ENCODE measurements around the gene ITCH. TPM values are rescaled to one million over a fixed set of nuclear protein-coding genes. Genes with fewer than 3 reads are reported as not detected.

The ITCH gene
- total RNA-seq, 1 experiment from 2014 or later, result 68.3 TPM

DNA sequence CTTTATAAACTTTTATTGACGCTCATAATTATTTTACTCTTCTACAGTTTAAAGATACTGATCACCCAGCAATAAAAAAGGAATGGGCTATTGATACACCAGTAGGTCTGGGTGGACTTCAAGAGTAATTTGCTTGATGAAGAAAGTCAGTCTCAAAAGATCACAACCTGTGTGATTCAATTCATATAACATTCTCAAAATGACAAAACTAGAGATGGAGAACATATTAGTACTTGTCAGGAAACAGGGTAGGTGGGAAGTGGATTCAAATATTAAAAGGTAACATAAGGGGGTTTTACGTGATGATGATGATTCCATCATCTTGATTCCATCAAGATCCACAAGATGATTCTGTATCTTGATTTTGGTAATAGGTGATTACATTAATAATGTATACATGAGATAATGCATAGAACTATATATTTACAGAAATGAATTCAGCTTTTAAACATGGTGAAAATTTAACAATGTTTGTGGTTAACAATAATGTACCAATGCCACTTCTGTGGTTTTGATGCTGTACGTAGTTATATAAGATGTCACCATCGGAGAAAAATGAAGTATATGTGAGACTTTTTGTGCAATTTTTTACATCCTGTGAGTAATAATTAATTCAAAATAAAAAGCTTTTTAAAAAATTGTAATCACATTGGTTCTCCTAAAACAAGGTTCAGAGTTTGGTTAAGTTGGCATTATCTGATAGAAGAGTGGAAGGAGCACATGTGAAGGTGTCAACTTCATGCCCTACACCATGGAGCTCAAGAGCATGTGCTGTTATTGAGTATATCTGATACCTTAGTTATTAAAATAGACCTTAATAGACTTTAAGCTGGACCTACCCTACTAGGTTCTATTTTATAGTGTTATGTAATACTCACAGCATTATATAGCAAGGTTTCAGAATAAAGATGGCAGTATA is 86.9 kb downstream of the ITCH start:
- ChIA-PET POLR2A (interaction anchor here (0.6 to 1.9 kb wide), 8 partner anchors 10 to 147 kb away, joined by 3 to 10 read pairs (median 4); partner anchors contain the start of gene DYNLRB1), CTCF (interaction anchor here (0.6 to 2.0 kb wide), 5 partner anchors 19 to 138 kb away, joined by 3 to 15 read pairs (median 3); no protein-coding TSS in a partner anchor)
- DNase-seq (ENCODE audit: unreplicated experiment), result no peak
- no TSS peak for BruUV-seq (replicated peaks)
- H3K27me3 Mint-ChIP-seq (ENCODE audit: insufficient read depth, unreplicated experiment), result no peaks in the 10 kb centered on the region
- no peaks in the 10 kb centered on the region for H3K9me3 Mint-ChIP-seq (ENCODE audit: unreplicated experiment)
- no peak overlapping the region for H3K27ac Mint-ChIP-seq (ENCODE audit: low read depth, unreplicated experiment)
- TF ChIP-seq, protein P1, sequence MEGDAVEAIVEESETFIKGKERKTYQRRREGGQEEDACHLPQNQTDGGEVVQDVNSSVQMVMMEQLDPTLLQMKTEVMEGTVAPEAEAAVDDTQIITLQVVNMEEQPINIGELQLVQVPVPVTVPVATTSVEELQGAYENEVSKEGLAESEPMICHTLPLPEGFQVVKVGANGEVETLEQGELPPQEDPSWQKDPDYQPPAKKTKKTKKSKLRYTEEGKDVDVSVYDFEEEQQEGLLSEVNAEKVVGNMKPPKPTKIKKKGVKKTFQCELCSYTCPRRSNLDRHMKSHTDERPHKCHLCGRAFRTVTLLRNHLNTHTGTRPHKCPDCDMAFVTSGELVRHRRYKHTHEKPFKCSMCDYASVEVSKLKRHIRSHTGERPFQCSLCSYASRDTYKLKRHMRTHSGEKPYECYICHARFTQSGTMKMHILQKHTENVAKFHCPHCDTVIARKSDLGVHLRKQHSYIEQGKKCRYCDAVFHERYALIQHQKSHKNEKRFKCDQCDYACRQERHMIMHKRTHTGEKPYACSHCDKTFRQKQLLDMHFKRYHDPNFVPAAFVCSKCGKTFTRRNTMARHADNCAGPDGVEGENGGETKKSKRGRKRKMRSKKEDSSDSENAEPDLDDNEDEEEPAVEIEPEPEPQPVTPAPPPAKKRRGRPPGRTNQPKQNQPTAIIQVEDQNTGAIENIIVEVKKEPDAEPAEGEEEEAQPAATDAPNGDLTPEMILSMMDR (IDR thresholded peaks at IDR 0.05; ENCODE audit: unreplicated experiment), result no peak
- H3K4me1 Mint-ChIP-seq (ENCODE audit: insufficient read depth, unreplicated experiment), result no peaks in the 10 kb centered on the region
- intact Hi-C loops (cut with micrococcal nuclease), result no loop called here
- no peak overlapping the region for H3K4me3 Mint-ChIP-seq (ENCODE audit: unreplicated experiment)
- peaks cover 88% of the 10 kb centered on the region for H3K36me3 Mint-ChIP-seq (ENCODE audit: insufficient read depth, unreplicated experiment)

DNA sequence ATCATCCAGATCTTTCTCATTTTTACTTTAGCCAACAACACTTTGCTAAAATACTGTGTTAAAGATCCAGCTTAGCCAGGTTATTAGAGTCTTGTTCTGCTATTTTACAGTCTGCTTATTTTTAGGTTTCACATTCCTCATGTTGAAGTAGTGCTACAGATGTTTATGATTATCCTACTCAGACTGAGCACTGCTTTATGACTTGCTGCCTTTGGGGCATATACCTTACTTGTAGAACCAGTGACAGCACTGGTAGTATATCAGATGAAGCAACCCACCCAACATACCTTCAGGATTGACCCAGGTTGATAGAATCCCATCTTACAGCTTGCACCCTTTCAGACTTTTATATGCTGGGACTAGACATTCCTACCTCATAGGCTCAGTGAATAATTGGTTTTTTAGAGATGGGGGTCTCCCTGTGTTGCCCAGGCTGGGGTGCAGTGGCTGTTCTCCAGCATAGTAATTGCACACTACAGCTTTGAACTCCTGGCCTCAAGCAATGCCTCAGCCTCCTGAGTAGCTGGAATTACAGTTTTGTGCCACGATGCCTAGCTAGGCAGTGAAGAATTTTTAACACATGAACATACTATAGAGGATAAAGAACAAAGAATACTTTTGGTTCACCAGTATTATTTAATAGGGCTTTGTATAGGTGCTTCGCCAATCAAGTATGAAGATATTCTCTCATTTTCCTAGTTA is 89.4 kb downstream of the ITCH start:
- intact Hi-C loops (cut with micrococcal nuclease), result no loop called here
- ChIA-PET POLR2A (interaction anchor here (1.3 kb wide), 1 partner anchor 10 kb away, joined by 3 read pairs; no protein-coding TSS in a partner anchor), CTCF (interaction anchor here (0.6 to 5.9 kb wide), 5 partner anchors 26 to 234 kb away, joined by 3 to 44 read pairs (median 4); no protein-coding TSS in a partner anchor)
- DNase-seq (ENCODE audit: unreplicated experiment), result no peak
- no TSS peak for BruUV-seq (replicated peaks)
- Mint-ChIP-seq H3K27me3 (ENCODE audit: insufficient read depth, unreplicated experiment) (no peaks in the 10 kb centered on the region), H3K4me3 (ENCODE audit: unreplicated experiment) (no peak overlapping the region), H3K27ac (ENCODE audit: low read depth, unreplicated experiment) (no peak overlapping the region), H3K9me3 (ENCODE audit: unreplicated experiment) (no peaks in the 10 kb centered on the region), H3K4me1 (ENCODE audit: insufficient read depth, unreplicated experiment) (no peaks in the 10 kb centered on the region), H3K36me3 (ENCODE audit: insufficient read depth, unreplicated experiment) (peaks cover 81% of the 10 kb centered on the region)
- TF ChIP-seq, protein P1 (IDR thresholded peaks at IDR 0.05; ENCODE audit: unreplicated experiment), result no peak

DNA sequence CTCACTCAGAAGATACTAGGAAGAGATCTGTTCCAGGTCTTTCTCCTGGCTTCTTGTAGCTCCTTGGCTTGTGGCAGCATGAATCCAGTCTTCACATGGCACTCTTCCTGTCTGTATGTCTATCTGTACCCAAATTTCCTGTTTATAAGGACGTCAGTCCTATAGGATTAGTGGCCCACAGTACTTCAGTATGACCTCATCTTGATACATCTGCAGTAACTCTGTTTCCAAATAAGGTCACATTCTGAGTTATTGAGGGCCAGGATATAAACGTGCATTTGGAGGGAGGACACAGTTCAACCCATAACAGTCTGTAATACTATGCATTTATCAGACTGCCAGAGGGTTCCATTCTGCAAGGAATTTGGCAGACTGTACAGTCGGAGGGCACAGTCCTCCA is 95.6 kb downstream of the ITCH start:
- DNase-seq (ENCODE audit: unreplicated experiment), result no peak
- ChIA-PET CTCF (interaction anchor here (0.6 to 2.0 kb wide), 3 partner anchors 8 to 146 kb away, joined by 3 to 6 read pairs (median 3); no protein-coding TSS in a partner anchor), POLR2A (interaction anchor here (0.8 to 0.9 kb wide), 2 partner anchors 57 to 156 kb away, joined by 3 read pairs; partner anchors contain the start of gene AHCY)
- no TSS peak for BruUV-seq (replicated peaks)
- Mint-ChIP-seq H3K9me3 (ENCODE audit: unreplicated experiment) (no peaks in the 10 kb centered on the region), H3K27ac (ENCODE audit: low read depth, unreplicated experiment) (no peak overlapping the region), H3K4me3 (ENCODE audit: unreplicated experiment) (no peak overlapping the region), H3K36me3 (ENCODE audit: insufficient read depth, unreplicated experiment) (peaks cover 71% of the 10 kb centered on the region), H3K27me3 (ENCODE audit: insufficient read depth, unreplicated experiment) (no peaks in the 10 kb centered on the region), H3K4me1 (ENCODE audit: insufficient read depth, unreplicated experiment) (no peaks in the 10 kb centered on the region)
- TF ChIP-seq, protein P1 (IDR thresholded peaks at IDR 0.05; ENCODE audit: unreplicated experiment), result no peak
- intact Hi-C loops (cut with micrococcal nuclease), result no loop called here
